GM19372 (cell line): ENCODE data around the gene CYP3A4.
"Not testable (repeated sequence)": the region's sequence is repeated elsewhere in the genome, so short reads cannot be mapped to it uniquely, and the experiment has no call there.

Experiments used
- ATAC-seq: cut with Tn5 transposase; IDR thresholded peaks from one replicate; pipeline ENCODE4 v1.9.1; 2021; ENCODE audit warnings: mild to moderate bottlenecking, low read depth, moderate library complexity; ENCODE audit not compliant: unreplicated experiment

The CYP3A4 gene

GRCh38 chr7:99762680-99763327 is 21.2 kb downstream of the CYP3A4 start:
- ATAC-seq: no peak

GRCh38 chr7:99755085-99755484 is 28.9 kb downstream of the CYP3A4 start:
- ATAC-seq: no peak

- no peak for ATAC-seq
These were observed 31.6 kb downstream of the CYP3A4 start for GRCh38 chr7:99752356-99752755.

GRCh38 chr7:99751322-99752052 is 32.5 kb downstream of the CYP3A4 start:
- ATAC-seq: not testable (repeated sequence)

- ATAC-seq: no peak
These were observed 35.0 kb downstream of the CYP3A4 start for GRCh38 chr7:99748846-99749579.

- not testable (repeated sequence) for ATAC-seq
These were observed 37.1 kb downstream of the CYP3A4 start for GRCh38 chr7:99746915-99747314.

- not testable (repeated sequence) for ATAC-seq
These were observed 38.6 kb downstream of the CYP3A4 start for GRCh38 chr7:99745395-99745794.

- no peak for ATAC-seq
These were observed 41.1 kb downstream of the CYP3A4 start for GRCh38 chr7:99742737-99743394.

- ATAC-seq: no peak
These were observed 42.6 kb downstream of the CYP3A4 start for GRCh38 chr7:99741441-99741795.

- no peak for ATAC-seq
These were observed 43.2 kb downstream of the CYP3A4 start for GRCh38 chr7:99740573-99741440.

GRCh38 chr7:99739699-99740572 is 44.0 kb downstream of the CYP3A4 start:
- no peak for ATAC-seq

GRCh38 chr7:99737726-99738125 is 46.3 kb downstream of the CYP3A4 start:
- ATAC-seq: no peak

- not testable (repeated sequence) for ATAC-seq
These were observed 47.3 kb downstream of the CYP3A4 start for GRCh38 chr7:99736667-99737066.

- ATAC-seq: no peak
These were observed 49.0 kb downstream of the CYP3A4 start, which contains the start of gene CYP3A7 for GRCh38 chr7:99734987-99735386. Gene CYP3A7 (minus strand): TSS chr7:99735196. CDS start chr7:99735093, 103 bp downstream.

GRCh38 chr7:99733448-99733847 is 50.5 kb downstream of the CYP3A4 start:
- ATAC-seq: no peak

GRCh38 chr7:99733003-99733402 is 51.0 kb downstream of the CYP3A4 start:
- no peak for ATAC-seq

- ATAC-seq: no peak
These were observed 52.2 kb downstream of the CYP3A4 start for GRCh38 chr7:99731638-99732374.

- no peak for ATAC-seq
These were observed 53.0 kb downstream of the CYP3A4 start for GRCh38 chr7:99730992-99731391.
